NCI-H2171 treated with DMSO at 0.1 percent for 48 hours (cell line): Measurements from ENCODE around the gene UCKL1.

Experiments used
- DNase-seq: peaks from one replicate; lab custom pipeline; 2025; lab: John Stamatoyannopoulos, UW

The UCKL1 gene

DNA sequence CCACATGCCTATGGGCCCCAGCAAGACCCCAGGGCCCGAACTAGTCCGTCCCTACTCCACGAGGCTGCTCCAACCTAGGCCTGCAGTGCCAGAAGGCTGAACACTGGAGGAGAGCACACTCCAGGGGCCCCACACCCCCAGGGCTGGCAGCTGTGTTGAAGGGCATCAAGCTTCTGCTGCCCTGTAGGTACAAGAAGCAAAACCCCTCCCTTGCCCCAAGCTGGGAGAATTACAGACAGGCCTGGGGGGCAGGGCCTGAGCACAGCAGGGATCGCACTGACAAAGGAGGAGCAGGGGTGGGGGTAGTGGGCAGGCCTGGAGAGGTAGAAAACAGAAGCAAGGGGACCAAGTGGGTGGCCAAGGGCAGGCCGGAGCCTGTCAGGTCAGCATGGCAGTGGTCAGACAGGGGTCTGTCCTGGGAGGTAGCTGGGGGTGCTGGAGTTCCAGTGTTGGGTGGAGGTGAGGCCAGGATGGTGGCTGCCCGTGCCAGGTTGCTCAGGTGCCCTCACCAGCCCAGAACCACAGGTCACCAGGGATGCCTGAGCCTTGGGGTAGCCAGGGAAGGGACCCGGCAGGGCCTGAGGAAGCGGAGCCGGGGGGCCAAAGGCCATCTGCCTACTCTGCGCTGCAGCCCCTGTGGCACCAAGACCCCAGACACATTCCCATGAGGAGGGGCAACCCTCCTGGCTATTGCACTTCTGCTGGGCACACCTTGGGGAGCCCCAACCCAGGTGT, 2.9 kb upstream of the UCKL1 start:
- DNase-seq, result no peak

GRCh38 chr20:63958471-63958870, 2.3 kb upstream of the UCKL1 start:
- DNase-seq, result no peak

- DNase-seq, result peak; percentile 87
These were observed 1.6 kb upstream of the UCKL1 start for GRCh38 chr20:63957690-63958441.

DNA sequence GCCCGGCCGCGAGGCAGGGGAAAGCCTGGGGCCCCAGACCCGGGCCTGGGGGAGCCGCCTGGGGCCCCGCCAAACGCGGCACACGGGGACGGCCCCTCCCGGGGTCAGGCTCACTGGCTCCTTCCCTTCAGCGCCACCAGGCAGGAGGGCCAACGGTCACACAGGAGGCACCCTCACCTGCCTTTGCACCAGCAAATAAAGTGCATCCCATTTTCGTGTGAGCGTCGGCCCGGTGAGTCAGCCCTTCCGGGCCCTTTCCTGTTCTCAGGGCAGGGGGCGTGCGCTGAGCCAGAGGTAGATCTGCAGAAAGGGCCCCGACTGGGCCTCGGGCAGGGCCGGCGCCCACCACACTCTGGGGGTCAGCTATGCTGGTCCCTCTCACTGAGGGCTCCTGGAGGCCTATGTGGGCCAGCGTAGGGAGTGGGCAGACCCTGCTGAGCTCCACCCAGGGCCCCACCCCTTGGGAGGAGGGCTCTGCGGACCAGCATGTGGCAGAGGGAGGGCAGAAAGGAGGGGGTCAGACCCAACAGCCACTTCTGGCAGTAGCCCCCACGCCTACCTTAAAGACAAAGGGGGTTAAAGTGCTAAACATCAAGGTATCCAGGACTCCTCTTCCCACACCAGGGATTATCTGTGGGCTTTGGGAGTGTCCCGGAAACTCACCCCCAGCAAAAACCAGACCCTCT, 931 bp upstream of the UCKL1 start:
- DNase-seq, result peak; percentile 87

- no peak for DNase-seq
These were observed 418 bp upstream of the UCKL1 start for GRCh38 chr20:63956664-63957003.

GRCh38 chr20:63955281-63955826, 862 bp downstream of the UCKL1 start:
- peak; percentile 33 for DNase-seq

DNA sequence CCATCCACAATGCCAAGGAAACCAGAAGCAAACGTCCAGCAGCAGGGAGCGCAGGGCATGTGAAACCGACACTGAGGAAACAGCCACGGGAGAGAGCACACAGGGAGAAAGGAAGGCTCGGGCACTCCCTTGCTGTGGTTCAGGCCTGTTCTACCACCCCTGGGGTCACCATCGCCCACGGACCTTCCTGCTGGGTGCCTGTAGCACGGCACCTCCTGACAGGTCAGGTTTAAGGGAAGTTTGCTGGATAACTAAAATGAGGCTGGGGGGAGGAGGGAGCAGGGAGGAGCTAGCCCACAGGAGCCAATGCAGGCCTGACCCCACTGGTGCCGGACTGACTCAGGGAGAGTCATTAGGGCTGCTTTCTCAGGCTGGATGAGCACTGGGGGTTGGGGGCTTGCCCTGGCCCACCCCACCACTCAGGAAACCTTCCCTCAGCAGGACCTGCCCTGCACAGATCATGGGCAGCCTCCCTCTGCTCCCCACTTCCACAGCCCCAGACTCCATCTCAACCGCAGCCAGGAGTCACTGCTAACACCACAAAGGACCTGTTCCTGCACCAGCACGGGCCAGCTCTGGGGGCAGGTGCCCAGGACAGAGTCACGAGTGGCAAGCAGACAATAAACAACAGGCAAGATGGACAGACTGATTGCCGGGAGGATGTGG, 2.3 kb downstream of the UCKL1 start:
- no peak for DNase-seq

DNA sequence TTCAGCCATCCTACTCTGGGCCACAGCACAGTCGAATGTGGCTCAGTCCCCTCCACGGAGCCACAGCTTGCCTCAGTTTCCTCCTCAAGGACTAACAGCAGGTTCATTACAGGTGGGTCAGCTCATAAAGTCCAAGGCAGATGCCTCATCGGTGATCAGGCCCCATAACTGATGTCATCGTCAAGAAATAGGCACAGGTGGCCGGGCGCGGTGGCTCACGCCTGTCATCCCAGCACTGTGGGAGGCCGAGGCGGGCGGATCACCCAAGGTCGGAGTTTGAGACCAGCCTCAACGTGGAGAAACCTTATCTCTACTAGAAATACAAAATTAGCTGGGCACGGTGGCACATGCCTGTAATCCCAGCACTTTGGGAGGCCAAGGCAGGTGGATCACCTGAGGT, 3.4 kb downstream of the UCKL1 start:
- DNase-seq, result no peak

DNA sequence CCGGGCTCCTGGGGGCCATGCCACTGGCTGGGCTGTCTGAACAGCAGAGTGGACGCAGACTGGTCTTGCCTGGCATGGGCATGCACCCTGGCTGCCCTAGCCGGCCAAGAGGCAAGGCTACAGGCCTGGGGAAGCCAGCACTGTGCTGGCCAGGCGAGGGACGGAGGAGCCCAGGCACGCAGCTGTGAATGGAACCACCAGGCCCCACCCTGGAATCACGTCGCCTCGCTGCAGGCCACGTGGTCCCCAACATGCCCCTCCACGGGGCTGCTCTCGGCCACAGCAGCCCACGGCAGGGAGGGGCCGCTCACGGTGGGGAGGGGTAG, 4.0 kb downstream of the UCKL1 start:
- DNase-seq, result no peak

- no peak for DNase-seq
These were observed 4.6 kb downstream of the UCKL1 start for GRCh38 chr20:63951398-63952209.

DNA sequence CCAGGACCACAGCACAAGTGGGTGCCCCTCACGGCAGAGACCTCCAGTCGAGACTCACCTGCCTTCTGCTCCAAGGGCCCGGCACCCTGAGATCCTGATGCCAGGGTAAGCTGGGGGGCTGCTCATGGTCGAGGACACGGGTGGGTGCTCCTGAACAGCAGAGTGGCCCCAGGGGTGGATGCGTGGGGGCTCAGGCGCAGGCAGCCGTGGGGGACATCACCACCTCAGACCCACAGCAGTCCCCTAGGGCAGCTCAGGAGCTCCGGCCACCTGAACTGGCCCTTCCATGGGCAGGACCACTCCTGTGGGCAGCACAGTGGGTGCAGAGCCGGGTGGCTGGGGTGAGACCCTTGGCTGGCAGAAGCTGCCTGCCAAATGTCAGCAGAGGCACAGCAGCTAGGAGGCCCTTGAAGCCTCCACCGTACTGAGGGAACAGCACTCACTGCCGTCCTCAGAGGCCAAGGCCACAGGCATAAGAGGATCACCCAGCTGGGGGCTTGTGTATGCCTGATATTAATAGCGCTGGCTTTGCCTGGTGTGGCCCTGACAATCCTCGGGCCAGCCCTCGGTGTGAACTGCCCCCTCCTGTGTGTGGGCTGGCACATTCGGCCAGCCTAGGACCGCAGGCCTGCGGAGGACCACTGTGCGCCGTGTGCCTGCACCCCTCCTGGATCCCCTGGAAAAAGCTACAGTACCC, 5.4 kb downstream of the UCKL1 start:
- DNase-seq, result no peak

- peak; percentile 53 for DNase-seq
These were observed 8.4 kb downstream of the UCKL1 start for GRCh38 chr20:63947638-63948456.

GRCh38 chr20:63946986-63947637, 9.1 kb downstream of the UCKL1 start:
- no peak for DNase-seq

DNA sequence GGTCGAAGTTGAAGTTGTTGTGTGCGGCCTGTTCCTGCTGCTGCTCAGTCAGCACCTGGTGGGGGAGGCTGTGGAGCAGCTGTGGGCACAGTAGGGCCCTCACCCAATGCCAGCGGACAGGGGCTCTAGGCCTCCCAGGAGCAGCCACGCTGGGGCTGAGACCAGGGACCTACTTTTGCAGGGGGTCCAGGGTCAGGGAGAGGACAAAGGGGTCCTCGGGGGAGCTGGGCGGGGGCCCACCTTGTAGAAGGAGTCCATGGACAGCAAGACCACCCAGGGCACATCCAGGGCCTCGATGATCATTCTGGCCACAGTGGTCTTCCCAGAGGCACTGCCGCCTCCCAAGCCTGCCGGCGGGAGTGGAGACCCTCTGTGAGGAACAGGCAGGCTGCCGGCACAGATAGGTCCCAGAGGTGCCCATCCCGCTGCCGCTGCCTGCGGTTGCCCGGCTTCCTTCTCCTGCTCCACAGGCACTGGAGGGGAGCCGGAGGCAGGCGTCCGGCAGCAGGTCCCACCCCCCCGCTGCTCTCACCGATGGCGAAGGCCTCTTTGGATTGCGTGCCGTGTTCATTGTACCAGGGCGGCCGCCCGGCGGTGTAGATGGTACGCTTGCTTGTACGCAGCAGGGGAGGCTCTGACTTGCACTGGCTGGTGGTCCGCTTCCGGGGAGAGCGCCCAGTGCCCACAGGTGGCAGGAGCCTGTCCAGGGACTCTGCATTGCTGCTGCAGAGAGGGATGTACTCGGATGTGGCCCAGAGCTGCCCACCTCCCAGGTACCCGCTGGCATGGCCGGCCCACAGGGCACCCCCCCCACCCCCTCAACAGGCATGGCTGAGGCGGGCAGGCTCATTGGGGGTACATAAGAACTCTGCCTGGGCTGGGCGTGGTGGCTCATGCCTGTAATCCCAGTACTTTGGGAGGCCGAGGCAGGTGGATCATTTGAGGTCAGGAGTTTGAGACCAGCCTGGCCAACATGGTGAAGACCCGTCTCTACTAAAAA, 10.0 kb downstream of the UCKL1 start:
- DNase-seq, result no peak

GRCh38 chr20:63945031-63945658, 11.1 kb downstream of the UCKL1 start:
- no peak for DNase-seq

- DNase-seq, result no peak
These were observed 11.9 kb downstream of the UCKL1 start for GRCh38 chr20:63944078-63944941.

DNA sequence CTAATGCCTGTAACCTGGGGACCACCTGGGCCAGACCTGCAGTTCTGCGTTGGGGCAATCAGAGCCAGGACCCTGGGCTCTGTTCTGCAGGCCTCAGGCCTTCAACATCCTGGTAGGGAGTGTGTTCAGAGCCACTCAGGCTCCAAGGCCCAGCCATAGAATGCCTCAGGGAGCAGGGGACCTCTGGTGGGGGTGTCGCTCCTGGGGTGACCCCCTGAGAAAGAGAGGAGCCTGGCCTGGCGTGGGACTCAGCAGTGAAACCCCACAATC, 12.5 kb downstream of the UCKL1 start:
- no peak for DNase-seq
